IMR-90 (cell line): ENCODE measurements around the gene ITPR2. TPM values are rescaled to one million over a fixed set of nuclear protein-coding genes. Genes with fewer than 3 reads are reported as not detected.

Experiments used
- ATAC-seq: fragments of 200-7000 bp; cut with Tn5 transposase; 2 replicates; pipeline ENCODE4 v1.9.1; 2020; ENCODE audit warnings: low read depth, mild to moderate bottlenecking, moderate library complexity
- BruUV-seq: library from RNA; stranded (reverse); fragments of 400-500 nt; replicated peaks from 2 replicates; lab custom pipeline; 2021; lab: Mats Ljungman, UMichigan
- CTCF ChIA-PET: fragments of 300-600 bp; formaldehyde crosslinking; extraction: SDS; loops from one replicate; lab custom pipeline; 2021; ENCODE audit warnings: antibody characterized with exemption; lab: Yijun Ruan, JAX
- POLR2A ChIA-PET: fragments of 300-600 bp; sonication (Branson Sonifier 250); formaldehyde crosslinking; loops from one replicate; lab custom pipeline; 2022; ENCODE audit warnings: antibody characterized with exemption; ENCODE audit not compliant: unreplicated experiment; lab: Charles Lee
- DNase-seq: peaks from one replicate; pipeline ENCODE4 v3.0.0; 2013
- H2AFZ ChIP-seq: replicated peaks from 2 replicates; pipeline ENCODE3; 2013; ENCODE audit warnings: low read length, mild to moderate bottlenecking; ENCODE audit not compliant: poor library complexity
- H2AK5ac ChIP-seq: 2 replicates; pipeline ENCODE4 v1.6.1; 2013; ENCODE audit warnings: low read depth, low read length, inconsistent platforms
- H2AK9ac ChIP-seq: replicated peaks from 2 replicates; pipeline ENCODE3; 2013; ENCODE audit warnings: mild to moderate bottlenecking, low read depth, low read length, moderate library complexity; ENCODE audit not compliant: poor library complexity
- H2BK120ac ChIP-seq: 2 replicates; pipeline ENCODE4 v1.6.1; 2013; ENCODE audit warnings: low read depth, low read length, inconsistent platforms
- H2BK15ac ChIP-seq: 3 replicates; pipeline ENCODE4 v1.6.1; 2013; ENCODE audit warnings: low read depth, low read length, inconsistent platforms
- H2BK20ac ChIP-seq: 2 replicates; pipeline ENCODE4 v1.6.1; 2013; ENCODE audit warnings: low read depth, mild to moderate bottlenecking, inconsistent platforms, low read length, moderate library complexity
- H2BK5ac ChIP-seq: 2 replicates; pipeline ENCODE4 v1.6.1; 2013; ENCODE audit warnings: mild to moderate bottlenecking, low read depth, low read length, inconsistent platforms; ENCODE audit not compliant: poor library complexity, severe bottlenecking
- H3K14ac ChIP-seq: replicated peaks from 2 replicates; pipeline ENCODE4 v1.6.1; 2013; ENCODE audit warnings: low read depth, low read length, inconsistent platforms
- H3K18ac ChIP-seq: 2 replicates; pipeline ENCODE4 v1.6.1; 2013; ENCODE audit warnings: low read depth, low read length, control low read depth
- H3K23ac ChIP-seq: 2 replicates; pipeline ENCODE4 v1.6.1; 2013; ENCODE audit warnings: low read depth, low read length, inconsistent platforms
- H3K27ac ChIP-seq: 2 replicates; pipeline ENCODE4 v1.5.1; 2013; ENCODE audit warnings: mild to moderate bottlenecking, control low read depth, low read length; ENCODE audit not compliant: insufficient read depth
- H3K27me3 ChIP-seq: 2 replicates; pipeline ENCODE4 v1.6.1; 2013; ENCODE audit warnings: low read length; ENCODE audit not compliant: control insufficient read depth, insufficient read depth
- H3K36me3 ChIP-seq: 2 replicates; pipeline ENCODE4 v1.6.1; 2013; ENCODE audit warnings: low read length, mixed read lengths; ENCODE audit not compliant: control insufficient read depth, insufficient read depth
- H3K4ac ChIP-seq: 2 replicates; pipeline ENCODE4 v1.6.1; 2013; ENCODE audit warnings: low read depth, low read length, inconsistent platforms
- H3K4me1 ChIP-seq: 2 replicates; pipeline ENCODE4 v1.6.1; 2013; ENCODE audit warnings: low read length, mixed read lengths; ENCODE audit not compliant: control insufficient read depth, insufficient read depth
- H3K4me2 ChIP-seq: 2 replicates; pipeline ENCODE4 v1.6.1; 2013; ENCODE audit warnings: low read depth, mild to moderate bottlenecking, control low read depth, low read length, moderate library complexity
- H3K4me3 ChIP-seq: 2 replicates; pipeline ENCODE4 v1.5.1; 2013; ENCODE audit warnings: low read depth, mild to moderate bottlenecking, control low read depth, low read length, moderate library complexity; ENCODE audit not compliant: insufficient read depth
- H3K56ac ChIP-seq: 2 replicates; pipeline ENCODE4 v1.6.1; 2013; ENCODE audit warnings: low read length, inconsistent platforms; ENCODE audit not compliant: insufficient read depth; ENCODE audit errors: extremely low read depth
- H3K79me1 ChIP-seq, 2 experiments: 2 replicates each; pipeline ENCODE4 v1.6.1; 2013; ENCODE audit warnings: low read length in 2 of 2, inconsistent platforms in 1 of 2, low read depth in 1 of 2
- H3K9ac ChIP-seq: 2 replicates; pipeline ENCODE4 v1.6.1; 2013; ENCODE audit warnings: low read depth, low read length, control low read depth
- H3K9me1 ChIP-seq: 2 replicates; pipeline ENCODE4 v1.6.1; 2013; ENCODE audit warnings: low read length, inconsistent platforms; ENCODE audit not compliant: insufficient read depth
- H3K9me3 ChIP-seq: 2 replicates; pipeline ENCODE4 v1.6.1; 2013; ENCODE audit warnings: low read length; ENCODE audit not compliant: control insufficient read depth, insufficient read depth
- H4K20me1 ChIP-seq: 2 replicates; pipeline ENCODE4 v1.6.1; 2013; ENCODE audit warnings: low read length, inconsistent platforms; ENCODE audit not compliant: insufficient read depth
- H4K5ac ChIP-seq: 2 replicates; pipeline ENCODE4 v1.6.1; 2013; ENCODE audit warnings: mild to moderate bottlenecking, low read depth, low read length, control low read depth
- H4K8ac ChIP-seq, 2 experiments: 2 replicates each; pipeline ENCODE4 v1.6.1; 2013; ENCODE audit warnings: low read depth in 2 of 2, low read length in 2 of 2, control low read depth in 1 of 2, inconsistent platforms in 1 of 2
- H4K91ac ChIP-seq: 2 replicates; pipeline ENCODE4 v1.6.1; 2013; ENCODE audit warnings: low read depth, low read length, inconsistent platforms; ENCODE audit not compliant: insufficient read depth
- BHLHE40 ChIP-seq: fragments of 150-350 bp; IDR thresholded peaks from 2 replicates; pipeline ENCODE4 v1.6.1; 2016; ENCODE audit warnings: mild to moderate bottlenecking, low read depth, low read length
- CEBPB ChIP-seq: IDR thresholded peaks from 2 replicates; pipeline ENCODE4 v1.6.1; 2012; ENCODE audit warnings: low read depth, low read length, improper control_type of control experiment
- CHD1 ChIP-seq: IDR thresholded peaks from 2 replicates; pipeline ENCODE4 v1.6.1; 2012; ENCODE audit warnings: low read depth, low read length, improper control_type of control experiment
- FOS ChIP-seq: fragments of 150-350 bp; IDR thresholded peaks from 2 replicates; pipeline ENCODE4 v1.6.1; 2016; ENCODE audit warnings: low read depth, low read length
- MAFK ChIP-seq: IDR thresholded peaks from 2 replicates; pipeline ENCODE4 v1.6.1; 2012; ENCODE audit warnings: low read depth, low read length, improper control_type of control experiment
- MAZ ChIP-seq: IDR thresholded peaks from 2 replicates; pipeline ENCODE4 v1.6.1; 2012; ENCODE audit warnings: low read depth, mild to moderate bottlenecking, low read length, improper control_type of control experiment, moderate library complexity, borderline replicate concordance
- MXI1 ChIP-seq: IDR thresholded peaks from 2 replicates; pipeline ENCODE4 v1.6.1; 2012; ENCODE audit warnings: low read depth, mild to moderate bottlenecking, low read length, moderate library complexity, borderline replicate concordance
- NFE2L2 ChIP-seq: fragments of 150-350 bp; IDR thresholded peaks from 2 replicates; pipeline ENCODE4 v1.6.1; 2016; ENCODE audit warnings: low read depth, mild to moderate bottlenecking, low read length
- POLR2A ChIP-seq: IDR thresholded peaks from 2 replicates; pipeline ENCODE4 v1.6.1; 2012; ENCODE audit warnings: mild to moderate bottlenecking, low read depth, low read length
- RAD21 ChIP-seq: IDR thresholded peaks from 2 replicates; pipeline ENCODE4 v1.6.1; 2012; ENCODE audit warnings: low read length, improper control_type of control experiment
- RFX5 ChIP-seq: IDR thresholded peaks from 2 replicates; pipeline ENCODE4 v1.8.0; 2012; ENCODE audit warnings: low read depth, mild to moderate bottlenecking, low read length, moderate library complexity
- SMC3 ChIP-seq: fragments of 150-350 bp; IDR thresholded peaks from 2 replicates; pipeline ENCODE4 v1.6.1; 2016; ENCODE audit warnings: low read depth, mild to moderate bottlenecking, antibody characterized with exemption, low read length, moderate library complexity
- WGBS, 2 experiments: methylation state at CpG; one replicate each; pipeline versions ENCODE4 v1.1.5 to v1.1.7; 2013; ENCODE audit warnings: missing lambda C conversion rate in 2 of 2; ENCODE audit not compliant: insufficient read length in 1 of 2; ENCODE audit errors: extremely low coverage in 2 of 2; 5-methylcytosine and 5-hydroxymethylcytosine counted together
- dilution Hi-C: fragments of 300-500 bp; cut with HindIII; formaldehyde crosslinking; loops from one replicate; pipeline ENCODE4 v1.14.3; 2018; ENCODE audit warnings: low sequenced_read_pairs; ENCODE audit not compliant: unreplicated experiment
- in situ Hi-C: fragments of 300-500 bp; cut with MboI; formaldehyde crosslinking; loops from 3 replicates; pipeline ENCODE4 v1.14.3; 2019; ENCODE audit warnings: low sequenced_read_pairs, inconsistent platforms, mixed read lengths
- intact Hi-C: fragments of 100-400 bp; cut with micrococcal nuclease; formaldehyde crosslinking; loops from 2 replicates; pipeline ENCODE4 v1.10.0; 2022
- polyA plus RNA-seq, 3 experiments: library from polyadenylated mRNA; depleted of rRNA; stranded (reverse); fragments of >200 nt; gene quantifications; 2 replicates each; pipeline ENCODE4 v1.2.3, GENCODE V29; 2012; ENCODE audit warnings: low replicate concordance in 1 of 3
- total RNA-seq: library from RNA; depleted of rRNA; stranded (reverse); fragments of >200 nt; gene quantifications from 2 replicates; pipeline ENCODE4 v1.2.3, GENCODE V29; 2012
- TF ChIP-seq, protein P1 (sequence below): fragments of 150-350 bp; IDR thresholded peaks from 2 replicates; pipeline ENCODE4 v1.6.1; 2017; ENCODE audit warnings: mild to moderate bottlenecking, antibody characterized with exemption, low read length, low read depth
- TF ChIP-seq, protein P2 (sequence below): conservative IDR thresholded peaks from 2 replicates; pipeline ENCODE4 v1.5.1; 2012; ENCODE audit warnings: mild to moderate bottlenecking, low read depth, low read length, improper control_type of control experiment
- TF ChIP-seq, protein P3 (sequence below): fragments of 150-350 bp; IDR thresholded peaks from 2 replicates; pipeline ENCODE4 v1.6.1; 2016; ENCODE audit warnings: low read depth, mild to moderate bottlenecking, low read length, moderate library complexity, borderline replicate concordance

The ITPR2 gene
- total and polyA plus RNA-seq, 2 of the 4 experiments (the other 2 are of a cell fraction) = 1.2 to 9.0 TPM

DNA sequence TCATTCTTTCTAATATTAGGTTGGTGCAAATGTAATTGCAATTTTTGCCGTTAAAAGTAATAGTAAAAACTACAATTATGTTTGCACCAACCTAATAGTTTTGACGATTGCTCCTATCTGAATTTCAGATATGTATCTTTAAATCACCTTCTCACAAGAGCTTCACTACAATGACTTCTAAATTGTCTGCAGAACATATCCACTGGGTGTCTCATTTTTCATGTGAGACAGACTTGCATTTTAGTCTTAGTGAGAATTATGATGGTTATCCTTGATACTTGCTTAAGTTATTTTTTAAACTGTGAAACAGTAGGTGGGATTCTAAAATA lies 84.6 kb downstream of the ITPR2 start:
- Histone ChIP-seq H2AK9ac (no peak overlapping the region), H3K4ac (no peak overlapping the region), H4K5ac (no peak overlapping the region), H3K27me3 (no peaks in the 10 kb centered on the region), H4K8ac (no peak overlapping the region), H4K91ac (no peak overlapping the region), H2BK120ac (no peak overlapping the region), H2BK20ac (no peak overlapping the region), H3K4me2 (no peak overlapping the region), H3K9ac (no peak overlapping the region), H2AFZ (no peak overlapping the region), H2AK5ac (no peak overlapping the region), H3K27ac (no peak overlapping the region), H2BK5ac (no peak overlapping the region), H3K9me3 (0 out of 2 replicates have a peak, but pooled peaks cover 1% of the 10 kb centered on the region), H3K18ac (no peak overlapping the region), H3K79me1 (no peaks in the 10 kb centered on the region), H2BK15ac (no peak overlapping the region), H3K56ac (no peak overlapping the region), H3K4me3 (no peak overlapping the region), H4K20me1 (no peaks in the 10 kb centered on the region; the same call in 1 of the 2 replicates), H3K9me1 (peaks cover 3% of the 10 kb centered on the region; the same call in 1 of the 2 replicates), H3K14ac (no peak overlapping the region), H3K36me3 (no peaks in the 10 kb centered on the region), H3K4me1 (peaks cover 6% of the 10 kb centered on the region), H3K23ac (no peak overlapping the region)
- dilution Hi-C loops (no loop called here), intact Hi-C loops (loop anchor here (5.0 kb wide), 1 partner anchor 64 kb away; no protein-coding TSS in a partner anchor), in situ Hi-C loops (no loop called here)
- ChIA-PET CTCF (no interaction called here), POLR2A (no interaction called here)
- DNase-seq (no peak), ATAC-seq (no peak)
- WGBS, 2 experiments = no CpG with 5 or more reads among the region's 2 CpGs
- BruUV-seq = no TSS peak
- no peak for TF ChIP-seq SMC3
- TF ChIP-seq MAFK = no peak
- TF ChIP-seq FOS = no peak
- TF ChIP-seq RFX5 = no peak
- no peak for TF ChIP-seq POLR2A
- TF ChIP-seq CHD1 = no peak
- no peak for TF ChIP-seq BHLHE40
- no peak for TF ChIP-seq MAZ
- no peak for TF ChIP-seq MXI1
- TF ChIP-seq, protein P1, sequence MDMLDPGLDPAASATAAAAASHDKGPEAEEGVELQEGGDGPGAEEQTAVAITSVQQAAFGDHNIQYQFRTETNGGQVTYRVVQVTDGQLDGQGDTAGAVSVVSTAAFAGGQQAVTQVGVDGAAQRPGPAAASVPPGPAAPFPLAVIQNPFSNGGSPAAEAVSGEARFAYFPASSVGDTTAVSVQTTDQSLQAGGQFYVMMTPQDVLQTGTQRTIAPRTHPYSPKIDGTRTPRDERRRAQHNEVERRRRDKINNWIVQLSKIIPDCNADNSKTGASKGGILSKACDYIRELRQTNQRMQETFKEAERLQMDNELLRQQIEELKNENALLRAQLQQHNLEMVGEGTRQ = no peak
- no peak for TF ChIP-seq RAD21
- no peak for TF ChIP-seq NFE2L2
- no peak for TF ChIP-seq CEBPB
- TF ChIP-seq, protein P2, sequence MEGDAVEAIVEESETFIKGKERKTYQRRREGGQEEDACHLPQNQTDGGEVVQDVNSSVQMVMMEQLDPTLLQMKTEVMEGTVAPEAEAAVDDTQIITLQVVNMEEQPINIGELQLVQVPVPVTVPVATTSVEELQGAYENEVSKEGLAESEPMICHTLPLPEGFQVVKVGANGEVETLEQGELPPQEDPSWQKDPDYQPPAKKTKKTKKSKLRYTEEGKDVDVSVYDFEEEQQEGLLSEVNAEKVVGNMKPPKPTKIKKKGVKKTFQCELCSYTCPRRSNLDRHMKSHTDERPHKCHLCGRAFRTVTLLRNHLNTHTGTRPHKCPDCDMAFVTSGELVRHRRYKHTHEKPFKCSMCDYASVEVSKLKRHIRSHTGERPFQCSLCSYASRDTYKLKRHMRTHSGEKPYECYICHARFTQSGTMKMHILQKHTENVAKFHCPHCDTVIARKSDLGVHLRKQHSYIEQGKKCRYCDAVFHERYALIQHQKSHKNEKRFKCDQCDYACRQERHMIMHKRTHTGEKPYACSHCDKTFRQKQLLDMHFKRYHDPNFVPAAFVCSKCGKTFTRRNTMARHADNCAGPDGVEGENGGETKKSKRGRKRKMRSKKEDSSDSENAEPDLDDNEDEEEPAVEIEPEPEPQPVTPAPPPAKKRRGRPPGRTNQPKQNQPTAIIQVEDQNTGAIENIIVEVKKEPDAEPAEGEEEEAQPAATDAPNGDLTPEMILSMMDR = no peak
- TF ChIP-seq, protein P3, sequence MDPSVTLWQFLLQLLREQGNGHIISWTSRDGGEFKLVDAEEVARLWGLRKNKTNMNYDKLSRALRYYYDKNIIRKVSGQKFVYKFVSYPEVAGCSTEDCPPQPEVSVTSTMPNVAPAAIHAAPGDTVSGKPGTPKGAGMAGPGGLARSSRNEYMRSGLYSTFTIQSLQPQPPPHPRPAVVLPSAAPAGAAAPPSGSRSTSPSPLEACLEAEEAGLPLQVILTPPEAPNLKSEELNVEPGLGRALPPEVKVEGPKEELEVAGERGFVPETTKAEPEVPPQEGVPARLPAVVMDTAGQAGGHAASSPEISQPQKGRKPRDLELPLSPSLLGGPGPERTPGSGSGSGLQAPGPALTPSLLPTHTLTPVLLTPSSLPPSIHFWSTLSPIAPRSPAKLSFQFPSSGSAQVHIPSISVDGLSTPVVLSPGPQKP = no peak
